ENCODE measurements around the gene TULP3.

The TULP3 gene

GRCh38 chr12:2890388-2891239 is at the start of gene TULP3 (continued):
- TF ChIP-seq ZNF184 (tag by site-specific recombination; IDR thresholded peaks at IDR 0.05) (no peak), ZIC2 (tag by site-specific recombination; IDR thresholded peaks at IDR 0.05) (peak; percentile 63), ZNF175 (tag by site-specific recombination; IDR thresholded peaks at IDR 0.05) (no peak), ZNF701 (tag by site-specific recombination; IDR thresholded peaks at IDR 0.05) (no peak), ZNF514 (tag by site-specific recombination; IDR thresholded peaks at IDR 0.05) (no peak), OVOL3 (tag by site-specific recombination; IDR thresholded peaks at IDR 0.05) (0 out of 2 replicates have a peak, but pooled peaks have one; percentile 21), INSM2 (tag by site-specific recombination; IDR thresholded peaks at IDR 0.05) (peak; percentile 57), ZNF174 (tag by site-specific recombination; IDR thresholded peaks at IDR 0.05) (no peak), ZNF292 (tag by site-specific recombination; IDR thresholded peaks at IDR 0.05; ENCODE audit: borderline replicate concordance, low read depth) (no peak), ZNF138 (tag by site-specific recombination; IDR thresholded peaks at IDR 0.05; ENCODE audit: borderline replicate concordance) (no peak), KLF9 (tag by site-specific recombination; IDR thresholded peaks at IDR 0.05; ENCODE audit: low read depth) (peak; percentile 67), ZNF544 (tag by site-specific recombination; IDR thresholded peaks at IDR 0.05) (no peak), ZNF521 (tag by site-specific recombination; IDR thresholded peaks at IDR 0.05) (no peak), ZNF837 (tag by site-specific recombination; IDR thresholded peaks at IDR 0.05) (no peak), ZFP41 (tag by site-specific recombination; IDR thresholded peaks at IDR 0.05; ENCODE audit: borderline replicate concordance) (no peak), ZNF133 (tag by site-specific recombination; IDR thresholded peaks at IDR 0.05) (no peak), ZFHX2 (tag by site-specific recombination; conservative IDR thresholded peaks at IDR 0.05) (peak; percentile 32; the same call in 1 of the 2 replicates), ZSCAN16 (tag by site-specific recombination; IDR thresholded peaks at IDR 0.05) (peak; percentile 73; the same call in 1 of the 2 replicates), ZNF548 (tag by site-specific recombination; IDR thresholded peaks at IDR 0.05) (no peak), GLIS1 (tag by site-specific recombination; IDR thresholded peaks at IDR 0.05) (peak; percentile 99), ZNF121 (tag by site-specific recombination; IDR thresholded peaks at IDR 0.05) (no peak; the same call in 1 of the 2 replicates), GLI2 (tag by site-specific recombination; IDR thresholded peaks at IDR 0.05; ENCODE audit: borderline replicate concordance, low read depth) (no peak), ZNF473 (tag by site-specific recombination; IDR thresholded peaks at IDR 0.05) (no peak)
- TF ChIP-seq, protein P1, sequence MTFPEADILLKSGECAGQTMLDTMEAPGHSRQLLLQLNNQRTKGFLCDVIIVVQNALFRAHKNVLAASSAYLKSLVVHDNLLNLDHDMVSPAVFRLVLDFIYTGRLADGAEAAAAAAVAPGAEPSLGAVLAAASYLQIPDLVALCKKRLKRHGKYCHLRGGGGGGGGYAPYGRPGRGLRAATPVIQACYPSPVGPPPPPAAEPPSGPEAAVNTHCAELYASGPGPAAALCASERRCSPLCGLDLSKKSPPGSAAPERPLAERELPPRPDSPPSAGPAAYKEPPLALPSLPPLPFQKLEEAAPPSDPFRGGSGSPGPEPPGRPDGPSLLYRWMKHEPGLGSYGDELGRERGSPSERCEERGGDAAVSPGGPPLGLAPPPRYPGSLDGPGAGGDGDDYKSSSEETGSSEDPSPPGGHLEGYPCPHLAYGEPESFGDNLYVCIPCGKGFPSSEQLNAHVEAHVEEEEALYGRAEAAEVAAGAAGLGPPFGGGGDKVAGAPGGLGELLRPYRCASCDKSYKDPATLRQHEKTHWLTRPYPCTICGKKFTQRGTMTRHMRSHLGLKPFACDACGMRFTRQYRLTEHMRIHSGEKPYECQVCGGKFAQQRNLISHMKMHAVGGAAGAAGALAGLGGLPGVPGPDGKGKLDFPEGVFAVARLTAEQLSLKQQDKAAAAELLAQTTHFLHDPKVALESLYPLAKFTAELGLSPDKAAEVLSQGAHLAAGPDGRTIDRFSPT (tag by site-specific recombination; IDR thresholded peaks at IDR 0.05), result peak; percentile 97; the same call in 1 of the 2 replicates
- TF ChIP-seq, protein P2, sequence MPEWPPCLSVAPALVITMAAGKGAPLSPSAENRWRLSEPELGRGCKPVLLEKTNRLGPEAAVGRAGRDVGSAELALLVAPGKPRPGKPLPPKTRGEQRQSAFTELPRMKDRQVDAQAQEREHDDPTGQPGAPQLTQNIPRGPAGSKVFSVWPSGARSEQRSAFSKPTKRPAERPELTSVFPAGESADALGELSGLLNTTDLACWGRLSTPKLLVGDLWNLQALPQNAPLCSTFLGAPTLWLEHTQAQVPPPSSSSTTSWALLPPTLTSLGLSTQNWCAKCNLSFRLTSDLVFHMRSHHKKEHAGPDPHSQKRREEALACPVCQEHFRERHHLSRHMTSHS (tag by site-specific recombination; IDR thresholded peaks at IDR 0.05), result no peak
- TF ChIP-seq, protein P3, sequence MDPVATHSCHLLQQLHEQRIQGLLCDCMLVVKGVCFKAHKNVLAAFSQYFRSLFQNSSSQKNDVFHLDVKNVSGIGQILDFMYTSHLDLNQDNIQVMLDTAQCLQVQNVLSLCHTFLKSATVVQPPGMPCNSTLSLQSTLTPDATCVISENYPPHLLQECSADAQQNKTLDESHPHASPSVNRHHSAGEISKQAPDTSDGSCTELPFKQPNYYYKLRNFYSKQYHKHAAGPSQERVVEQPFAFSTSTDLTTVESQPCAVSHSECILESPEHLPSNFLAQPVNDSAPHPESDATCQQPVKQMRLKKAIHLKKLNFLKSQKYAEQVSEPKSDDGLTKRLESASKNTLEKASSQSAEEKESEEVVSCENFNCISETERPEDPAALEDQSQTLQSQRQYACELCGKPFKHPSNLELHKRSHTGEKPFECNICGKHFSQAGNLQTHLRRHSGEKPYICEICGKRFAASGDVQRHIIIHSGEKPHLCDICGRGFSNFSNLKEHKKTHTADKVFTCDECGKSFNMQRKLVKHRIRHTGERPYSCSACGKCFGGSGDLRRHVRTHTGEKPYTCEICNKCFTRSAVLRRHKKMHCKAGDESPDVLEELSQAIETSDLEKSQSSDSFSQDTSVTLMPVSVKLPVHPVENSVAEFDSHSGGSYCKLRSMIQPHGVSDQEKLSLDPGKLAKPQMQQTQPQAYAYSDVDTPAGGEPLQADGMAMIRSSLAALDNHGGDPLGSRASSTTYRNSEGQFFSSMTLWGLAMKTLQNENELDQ (tag by site-specific recombination; IDR thresholded peaks at IDR 0.05; ENCODE audit: low read depth), result no peak
- TF ChIP-seq, protein P4, sequence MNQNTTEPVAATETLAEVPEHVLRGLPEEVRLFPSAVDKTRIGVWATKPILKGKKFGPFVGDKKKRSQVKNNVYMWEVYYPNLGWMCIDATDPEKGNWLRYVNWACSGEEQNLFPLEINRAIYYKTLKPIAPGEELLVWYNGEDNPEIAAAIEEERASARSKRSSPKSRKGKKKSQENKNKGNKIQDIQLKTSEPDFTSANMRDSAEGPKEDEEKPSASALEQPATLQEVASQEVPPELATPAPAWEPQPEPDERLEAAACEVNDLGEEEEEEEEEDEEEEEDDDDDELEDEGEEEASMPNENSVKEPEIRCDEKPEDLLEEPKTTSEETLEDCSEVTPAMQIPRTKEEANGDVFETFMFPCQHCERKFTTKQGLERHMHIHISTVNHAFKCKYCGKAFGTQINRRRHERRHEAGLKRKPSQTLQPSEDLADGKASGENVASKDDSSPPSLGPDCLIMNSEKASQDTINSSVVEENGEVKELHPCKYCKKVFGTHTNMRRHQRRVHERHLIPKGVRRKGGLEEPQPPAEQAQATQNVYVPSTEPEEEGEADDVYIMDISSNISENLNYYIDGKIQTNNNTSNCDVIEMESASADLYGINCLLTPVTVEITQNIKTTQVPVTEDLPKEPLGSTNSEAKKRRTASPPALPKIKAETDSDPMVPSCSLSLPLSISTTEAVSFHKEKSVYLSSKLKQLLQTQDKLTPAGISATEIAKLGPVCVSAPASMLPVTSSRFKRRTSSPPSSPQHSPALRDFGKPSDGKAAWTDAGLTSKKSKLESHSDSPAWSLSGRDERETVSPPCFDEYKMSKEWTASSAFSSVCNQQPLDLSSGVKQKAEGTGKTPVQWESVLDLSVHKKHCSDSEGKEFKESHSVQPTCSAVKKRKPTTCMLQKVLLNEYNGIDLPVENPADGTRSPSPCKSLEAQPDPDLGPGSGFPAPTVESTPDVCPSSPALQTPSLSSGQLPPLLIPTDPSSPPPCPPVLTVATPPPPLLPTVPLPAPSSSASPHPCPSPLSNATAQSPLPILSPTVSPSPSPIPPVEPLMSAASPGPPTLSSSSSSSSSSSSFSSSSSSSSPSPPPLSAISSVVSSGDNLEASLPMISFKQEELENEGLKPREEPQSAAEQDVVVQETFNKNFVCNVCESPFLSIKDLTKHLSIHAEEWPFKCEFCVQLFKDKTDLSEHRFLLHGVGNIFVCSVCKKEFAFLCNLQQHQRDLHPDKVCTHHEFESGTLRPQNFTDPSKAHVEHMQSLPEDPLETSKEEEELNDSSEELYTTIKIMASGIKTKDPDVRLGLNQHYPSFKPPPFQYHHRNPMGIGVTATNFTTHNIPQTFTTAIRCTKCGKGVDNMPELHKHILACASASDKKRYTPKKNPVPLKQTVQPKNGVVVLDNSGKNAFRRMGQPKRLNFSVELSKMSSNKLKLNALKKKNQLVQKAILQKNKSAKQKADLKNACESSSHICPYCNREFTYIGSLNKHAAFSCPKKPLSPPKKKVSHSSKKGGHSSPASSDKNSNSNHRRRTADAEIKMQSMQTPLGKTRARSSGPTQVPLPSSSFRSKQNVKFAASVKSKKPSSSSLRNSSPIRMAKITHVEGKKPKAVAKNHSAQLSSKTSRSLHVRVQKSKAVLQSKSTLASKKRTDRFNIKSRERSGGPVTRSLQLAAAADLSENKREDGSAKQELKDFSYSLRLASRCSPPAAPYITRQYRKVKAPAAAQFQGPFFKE (tag by site-specific recombination; IDR thresholded peaks at IDR 0.05; ENCODE audit: borderline replicate concordance), result peak; percentile 87; the same call in 1 of the 2 replicates
